Neutrophil (primary cell): ENCODE results near the gene PIP5K1B.

Experiments
- H3K27ac ChIP-seq: fragments of 200-600 bp; sonication (generic); 2 replicates; pipeline ENCODE4 v1.5.1; 2016; ENCODE audit warnings: mild to moderate bottlenecking, moderate library complexity
- H3K27me3 ChIP-seq: fragments of 200-600 bp; sonication (generic); 2 replicates; pipeline ENCODE4 v1.6.0; 2016; ENCODE audit warnings: mild to moderate bottlenecking
- H3K36me3 ChIP-seq: fragments of 200-600 bp; sonication (generic); 2 replicates; pipeline ENCODE4 v1.5.1; 2017
- H3K4me1 ChIP-seq, 2 experiments: fragments of 200-600 bp in 1 of 2; sonication (generic) in 1 of 2; 1 replicate in 1 of 2; 2 replicates in 1 of 2; pipeline versions ENCODE4 v1.5.1 to v1.6.1; 2013 to 2016; ENCODE audit warnings: low read depth in 1 of 2, low read length in 1 of 2, mild to moderate bottlenecking in 1 of 2, moderate library complexity in 1 of 2; ENCODE audit not compliant: control insufficient read depth in 1 of 2, insufficient read depth in 1 of 2
- H3K4me3 ChIP-seq, 2 experiments: fragments of 200-600 bp in 1 of 2; sonication (generic) in 1 of 2; 1 replicate in 1 of 2; 2 replicates in 1 of 2; pipeline ENCODE4 v1.5.1; 2013 to 2016; ENCODE audit warnings: low read depth in 1 of 2, low read length in 1 of 2, mild to moderate bottlenecking in 1 of 2, moderate library complexity in 1 of 2
- H3K9me3 ChIP-seq: fragments of 200-600 bp; sonication (generic); 2 replicates; pipeline ENCODE4 v1.5.1; 2016
- TF ChIP-seq, protein P1 (sequence below): fragments of 200-600 bp; sonication (generic); IDR thresholded peaks from 2 replicates; pipeline ENCODE4 v1.5.1; 2016; ENCODE audit warnings: antibody characterized with exemption

The PIP5K1B gene

DNA sequence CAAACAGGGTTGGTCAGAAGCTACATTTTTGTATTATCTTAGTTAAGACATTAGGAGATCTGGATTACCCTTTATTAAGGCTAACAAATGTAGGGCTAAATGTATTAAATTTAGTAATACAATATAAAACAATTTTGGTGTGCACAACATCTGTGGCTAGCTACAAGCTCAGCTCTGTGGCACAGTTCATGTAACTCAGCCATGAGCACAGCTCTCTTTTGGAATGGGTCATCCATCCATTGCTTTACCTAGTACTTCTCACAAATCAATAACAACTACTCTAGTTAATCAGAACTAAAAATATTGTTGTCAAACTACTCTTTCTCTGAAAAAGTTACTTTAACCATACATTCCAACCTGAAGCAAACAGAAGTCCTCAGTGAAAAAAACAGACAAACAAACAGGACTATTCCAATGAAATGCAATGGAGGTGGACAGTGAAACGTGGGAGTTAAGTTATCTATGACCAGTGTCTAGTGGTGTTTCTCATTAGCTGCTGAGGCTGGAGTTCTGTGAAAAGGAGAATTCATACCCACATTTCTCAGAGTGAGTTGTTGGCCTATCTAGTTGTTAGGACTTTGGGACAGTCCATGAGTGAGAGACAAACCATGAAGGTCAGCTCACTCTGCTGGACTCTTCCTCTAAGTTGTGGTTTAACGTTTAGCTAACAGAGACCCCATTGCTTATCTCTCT lies 55.1 kb downstream of the PIP5K1B start:
- no peak overlapping the region for H3K27ac ChIP-seq
- H3K4me1 ChIP-seq, result peaks cover 38 to 46% of the 10 kb centered on the region in 2 experiments
- no peaks in the 10 kb centered on the region for H3K27me3 ChIP-seq
- H3K4me3 ChIP-seq, result no peak overlapping the region
- TF ChIP-seq, protein P1, sequence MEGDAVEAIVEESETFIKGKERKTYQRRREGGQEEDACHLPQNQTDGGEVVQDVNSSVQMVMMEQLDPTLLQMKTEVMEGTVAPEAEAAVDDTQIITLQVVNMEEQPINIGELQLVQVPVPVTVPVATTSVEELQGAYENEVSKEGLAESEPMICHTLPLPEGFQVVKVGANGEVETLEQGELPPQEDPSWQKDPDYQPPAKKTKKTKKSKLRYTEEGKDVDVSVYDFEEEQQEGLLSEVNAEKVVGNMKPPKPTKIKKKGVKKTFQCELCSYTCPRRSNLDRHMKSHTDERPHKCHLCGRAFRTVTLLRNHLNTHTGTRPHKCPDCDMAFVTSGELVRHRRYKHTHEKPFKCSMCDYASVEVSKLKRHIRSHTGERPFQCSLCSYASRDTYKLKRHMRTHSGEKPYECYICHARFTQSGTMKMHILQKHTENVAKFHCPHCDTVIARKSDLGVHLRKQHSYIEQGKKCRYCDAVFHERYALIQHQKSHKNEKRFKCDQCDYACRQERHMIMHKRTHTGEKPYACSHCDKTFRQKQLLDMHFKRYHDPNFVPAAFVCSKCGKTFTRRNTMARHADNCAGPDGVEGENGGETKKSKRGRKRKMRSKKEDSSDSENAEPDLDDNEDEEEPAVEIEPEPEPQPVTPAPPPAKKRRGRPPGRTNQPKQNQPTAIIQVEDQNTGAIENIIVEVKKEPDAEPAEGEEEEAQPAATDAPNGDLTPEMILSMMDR, result no peak
- no peaks in the 10 kb centered on the region for H3K9me3 ChIP-seq
- no peaks in the 10 kb centered on the region for H3K36me3 ChIP-seq

DNA sequence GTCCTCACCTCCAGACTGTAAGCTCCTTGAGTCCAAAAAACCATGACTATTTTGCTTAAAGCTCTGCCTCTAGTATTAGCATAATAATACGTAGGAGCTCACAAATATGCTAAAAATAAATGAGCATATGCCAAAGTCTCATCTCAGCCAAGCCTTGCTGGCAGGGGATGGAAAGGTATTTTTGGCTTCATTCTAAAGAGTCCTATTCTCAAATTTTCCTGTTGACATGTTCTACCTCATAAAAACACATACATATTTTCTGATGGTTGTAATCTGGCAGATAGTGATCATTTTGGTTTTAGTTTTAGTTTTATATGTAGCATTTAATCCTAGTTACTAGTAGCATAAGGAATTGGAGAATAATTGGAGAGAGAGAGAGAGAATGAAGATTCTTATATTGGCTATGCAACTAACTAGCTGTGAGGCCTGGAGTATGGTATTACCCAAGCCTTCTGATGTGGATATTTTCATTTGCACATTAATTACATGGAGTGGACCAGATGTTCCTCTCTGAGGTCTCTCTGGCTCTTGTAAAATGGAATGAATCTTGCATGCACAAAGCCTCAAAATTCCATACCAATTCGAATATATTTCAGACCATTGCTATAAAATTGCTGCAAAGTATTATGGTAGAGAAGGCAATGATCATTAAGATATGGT lies 55.8 kb downstream of the PIP5K1B start:
- Histone ChIP-seq H3K27me3 (no peaks in the 10 kb centered on the region), H3K9me3 (no peaks in the 10 kb centered on the region), H3K4me3 (no peak overlapping the region), H3K27ac (no peak overlapping the region), H3K36me3 (no peaks in the 10 kb centered on the region), H3K4me1 (peaks cover 38 to 53% of the 10 kb centered on the region in 2 experiments)
- TF ChIP-seq, protein P1, result no peak

DNA sequence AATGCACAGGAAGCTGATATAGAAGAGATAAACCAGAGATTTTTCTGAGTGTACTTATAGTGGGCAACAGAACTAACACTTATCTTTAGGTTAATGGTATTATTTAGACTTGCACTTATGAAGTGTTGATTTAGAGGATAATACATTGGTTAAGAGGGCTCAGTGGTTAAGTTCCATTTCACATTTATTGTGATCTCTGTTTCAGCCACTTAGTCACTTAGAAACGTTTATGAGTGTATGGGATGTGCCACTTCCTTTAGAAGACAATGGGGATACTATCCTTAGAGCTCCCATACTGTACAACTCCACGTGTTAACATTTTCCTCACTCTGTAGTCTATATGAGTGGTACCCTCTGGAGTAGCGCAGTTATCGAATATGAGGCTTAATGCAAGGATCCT lies 57.5 kb downstream of the PIP5K1B start:
- TF ChIP-seq, protein P1, result no peak
- H3K4me1 ChIP-seq, result peaks cover 38 to 55% of the 10 kb centered on the region in 2 experiments
- H3K36me3 ChIP-seq, result no peaks in the 10 kb centered on the region
- H3K27ac ChIP-seq, result peak overlapping the region; percentile 81
- H3K27me3 ChIP-seq, result no peaks in the 10 kb centered on the region
- no peaks in the 10 kb centered on the region for H3K9me3 ChIP-seq
- H3K4me3 ChIP-seq, result no peak overlapping the region

DNA sequence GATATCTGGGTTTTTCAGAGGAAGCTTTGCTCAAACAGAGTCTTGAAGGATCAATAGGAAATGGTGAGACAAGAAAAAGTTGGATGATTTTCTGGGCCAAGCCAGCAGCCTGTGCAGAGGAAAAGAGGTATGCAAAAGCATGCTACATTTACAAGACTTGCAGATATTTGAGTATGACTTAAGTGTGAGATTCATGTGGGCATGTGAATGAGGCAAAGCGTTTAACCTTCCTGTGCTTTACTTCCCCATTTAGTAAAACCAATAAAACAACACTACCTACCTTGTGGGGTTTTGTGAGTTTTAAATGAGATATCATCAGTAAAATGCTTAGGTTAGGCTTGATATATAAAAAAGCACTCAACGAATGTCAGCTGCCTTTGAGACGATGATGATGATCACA lies 58.1 kb downstream of the PIP5K1B start:
- Histone ChIP-seq H3K4me1 (peaks cover 38 to 55% of the 10 kb centered on the region in 2 experiments), H3K27ac (peak overlapping the region; percentile 81), H3K36me3 (no peaks in the 10 kb centered on the region), H3K27me3 (no peaks in the 10 kb centered on the region), H3K4me3 (no peak overlapping the region), H3K9me3 (no peaks in the 10 kb centered on the region)
- TF ChIP-seq, protein P1, result no peak

DNA sequence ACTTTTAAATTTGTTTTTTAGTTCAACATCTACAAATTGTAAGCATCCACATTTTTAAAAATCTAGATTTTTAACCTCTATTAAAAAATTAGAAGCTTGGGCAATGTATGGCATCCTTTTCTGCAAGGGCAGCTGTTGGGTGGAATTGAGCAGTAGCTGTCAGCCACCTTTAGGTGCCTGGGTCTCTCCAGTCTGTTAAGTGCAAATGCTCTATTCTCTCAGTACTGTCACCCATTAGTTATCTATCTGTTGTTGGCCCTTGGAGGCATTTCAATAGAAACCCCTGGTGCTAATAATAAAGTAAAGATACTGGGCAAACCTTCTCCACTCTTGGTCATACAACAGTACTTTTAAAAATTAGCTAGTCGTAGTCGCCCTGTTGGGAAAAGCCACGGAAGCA lies 63.6 kb downstream of the PIP5K1B start:
- Histone ChIP-seq H3K27me3 (no peaks in the 10 kb centered on the region), H3K4me1 (peaks cover 14 to 23% of the 10 kb centered on the region in 2 experiments), H3K9me3 (no peaks in the 10 kb centered on the region), H3K4me3 (no peak overlapping the region), H3K36me3 (no peaks in the 10 kb centered on the region), H3K27ac (no peak overlapping the region)
- TF ChIP-seq, protein P1, result no peak
